H54 (cell line): ENCODE measurements around the gene LBH.

Source experiments
- DNase-seq: peaks from one replicate; pipeline ENCODE4 v3.0.0; 2011; ENCODE audit warnings: low spot score, mixed read lengths; ENCODE audit not compliant: insufficient read length
- FAIRE-seq: peaks from 3 replicates; lab custom pipeline; 2011; peaks lifted over from hg19 to GRCh38; lab: Jason Lieb, UNC
- POLR2A ChIP-seq: IDR thresholded peaks from 2 replicates; pipeline ENCODE4 v1.6.1; 2011; ENCODE audit warnings: low read depth, mild to moderate bottlenecking, low read length

The LBH gene

GRCh38 chr2:30294133-30294532 is 62.8 kb downstream of the LBH start:
- no peak for TF ChIP-seq POLR2A
- FAIRE-seq (no peak), DNase-seq (no peak)

- TF ChIP-seq POLR2A = no peak
- no peak for DNase-seq
- FAIRE-seq = no peak
Observed at GRCh38 chr2:30296496-30296895, 65.2 kb downstream of the LBH start.

- TF ChIP-seq POLR2A = no peak
- FAIRE-seq = no peak
- DNase-seq = no peak
Observed at GRCh38 chr2:30298302-30298701, 67.0 kb downstream of the LBH start.

- no peak for TF ChIP-seq POLR2A
- DNase-seq (no peak), FAIRE-seq (no peak)
Observed at GRCh38 chr2:30300122-30300455, 68.8 kb downstream of the LBH start.

GRCh38 chr2:30300456-30301221 is 69.3 kb downstream of the LBH start:
- no peak for FAIRE-seq
- TF ChIP-seq POLR2A = no peak
- DNase-seq = no peak

- no peak for DNase-seq
- TF ChIP-seq POLR2A = no peak
- no peak for FAIRE-seq
Observed at GRCh38 chr2:30301551-30301950, 70.2 kb downstream of the LBH start.

GRCh38 chr2:30302566-30302965 is 71.2 kb downstream of the LBH start:
- no peak for DNase-seq
- FAIRE-seq = no peak
- TF ChIP-seq POLR2A = no peak

- no peak for TF ChIP-seq POLR2A
- FAIRE-seq (no peak), DNase-seq (no peak)
Observed at GRCh38 chr2:30303095-30303494, 71.8 kb downstream of the LBH start.

GRCh38 chr2:30305235-30305634 is 73.9 kb downstream of the LBH start:
- no peak for FAIRE-seq
- DNase-seq = no peak
- TF ChIP-seq POLR2A = no peak

- DNase-seq (no peak), FAIRE-seq (no peak)
- no peak for TF ChIP-seq POLR2A
Observed at GRCh38 chr2:30306522-30306921, 75.2 kb downstream of the LBH start.

- FAIRE-seq (no peak), DNase-seq (no peak)
- no peak for TF ChIP-seq POLR2A
Observed at GRCh38 chr2:30308280-30308679, 76.9 kb downstream of the LBH start.
